IMR-90 (cell line): ENCODE measurements around the gene WSB1.

Experiments used
- CTCF ChIP-seq: conservative IDR thresholded peaks from 2 replicates; pipeline ENCODE4 v1.5.1; 2012; ENCODE audit warnings: mild to moderate bottlenecking, low read depth, low read length, improper control_type of control experiment
- MAZ ChIP-seq: IDR thresholded peaks from 2 replicates; pipeline ENCODE4 v1.6.1; 2012; ENCODE audit warnings: low read depth, mild to moderate bottlenecking, low read length, improper control_type of control experiment, moderate library complexity, borderline replicate concordance
- NFE2L2 ChIP-seq: fragments of 150-350 bp; IDR thresholded peaks from 2 replicates; pipeline ENCODE4 v1.6.1; 2016; ENCODE audit warnings: low read depth, mild to moderate bottlenecking, low read length
- POLR2A ChIP-seq: IDR thresholded peaks from 2 replicates; pipeline ENCODE4 v1.6.1; 2012; ENCODE audit warnings: mild to moderate bottlenecking, low read depth, low read length

- TF ChIP-seq CTCF (no peak), MAZ (no peak), POLR2A (no peak), NFE2L2 (no peak)
These were observed 26.3 kb downstream of the WSB1 start for GRCh38 chr17:27320222-27320560.
